Stimulated activated CD4-positive, alpha-beta T cell treated with anti-CD3 and anti-CD28 coated beads, Interleukin-1b, Interleukin-23, amount 100 ng/mL, for 4 hours (primary cell): Measurements from ENCODE around the gene CD48.

Source experiments
- DNase-seq, 2 donors: peaks; one replicate each; pipeline ENCODE4 v3.0.0-alpha.2; 2020; ENCODE audit warnings: low read depth in 2 of 2

CD48 gene, protein sequence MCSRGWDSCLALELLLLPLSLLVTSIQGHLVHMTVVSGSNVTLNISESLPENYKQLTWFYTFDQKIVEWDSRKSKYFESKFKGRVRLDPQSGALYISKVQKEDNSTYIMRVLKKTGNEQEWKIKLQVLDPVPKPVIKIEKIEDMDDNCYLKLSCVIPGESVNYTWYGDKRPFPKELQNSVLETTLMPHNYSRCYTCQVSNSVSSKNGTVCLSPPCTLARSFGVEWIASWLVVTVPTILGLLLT

GRCh38 chr1:160711602-160712311, at the start of gene CD48:
Gene CD48 (minus strand): TSS chr1:160711822. CDS start chr1:160711763, 59 bp downstream.
- DNase-seq: no peak

- no peak for DNase-seq
Observed at GRCh38 chr1:160761046-160761445, 49.4 kb upstream of the CD48 start.

DNA sequence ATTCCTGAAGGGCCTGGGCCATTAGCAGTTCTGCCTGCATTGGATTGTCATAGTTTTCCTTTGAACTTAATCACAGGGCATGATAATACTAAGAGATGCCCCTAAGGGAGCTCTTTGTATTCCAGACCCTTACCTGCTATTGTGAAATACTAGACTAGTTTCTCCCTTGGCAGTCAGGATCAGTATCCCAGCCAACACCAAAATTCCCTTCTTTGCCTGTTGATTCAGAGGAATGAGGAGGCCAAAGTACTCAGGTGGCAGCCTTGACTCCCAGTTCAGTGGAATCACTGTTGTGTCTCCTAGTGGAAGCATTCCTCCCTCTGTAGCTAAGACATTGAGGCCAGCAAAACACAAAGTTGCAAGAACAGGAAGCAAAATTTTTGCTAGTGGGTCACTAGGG, 48.1 kb upstream of the CD48 start:
- DNase-seq: no peak

GRCh38 chr1:160758521-160758920, 46.9 kb upstream of the CD48 start:
- DNase-seq: no peak

- no peak for DNase-seq
Observed at GRCh38 chr1:160756849-160757201, 45.2 kb upstream of the CD48 start.

GRCh38 chr1:160755911-160756848, 44.6 kb upstream of the CD48 start:
- no peak for DNase-seq

DNA sequence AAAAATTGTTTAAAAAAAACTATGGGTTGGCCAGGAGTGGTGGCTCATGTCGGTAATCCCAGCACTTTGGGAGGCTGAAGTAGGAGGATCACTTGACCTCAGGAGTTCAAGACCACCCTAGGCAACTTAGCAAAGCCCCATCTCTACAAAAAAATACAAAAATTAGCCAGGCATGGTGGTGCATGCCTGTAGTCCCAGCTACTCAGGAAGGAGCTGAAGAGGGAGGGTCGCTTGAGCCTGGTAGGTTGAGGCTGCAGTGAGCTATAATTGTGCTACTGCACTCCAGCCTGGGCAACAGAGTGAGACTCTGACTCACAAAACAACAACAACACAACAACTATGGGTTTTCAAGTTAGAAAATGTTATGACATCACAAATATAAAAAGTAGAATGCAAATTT, 43.8 kb upstream of the CD48 start:
- no peak for DNase-seq

DNA sequence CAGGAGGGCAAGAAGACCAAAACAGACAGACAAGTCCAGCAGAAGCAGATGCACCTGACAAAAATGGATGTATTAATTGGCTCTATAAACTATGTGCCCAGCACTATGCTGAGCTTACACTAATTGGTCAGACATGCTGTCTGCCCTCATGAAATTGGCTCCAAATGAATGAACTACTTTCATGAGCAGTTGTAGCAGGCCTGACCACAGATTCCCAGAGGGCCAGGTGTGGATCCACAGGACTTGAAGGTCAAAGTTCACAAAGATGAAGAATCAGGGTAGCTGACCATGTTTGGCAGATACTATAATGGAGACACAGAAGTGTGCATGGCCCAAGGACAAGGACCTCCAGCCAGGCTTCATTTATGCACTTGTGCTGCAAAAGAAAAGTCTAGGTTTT, 42.0 kb upstream of the CD48 start:
- no peak for DNase-seq

DNA sequence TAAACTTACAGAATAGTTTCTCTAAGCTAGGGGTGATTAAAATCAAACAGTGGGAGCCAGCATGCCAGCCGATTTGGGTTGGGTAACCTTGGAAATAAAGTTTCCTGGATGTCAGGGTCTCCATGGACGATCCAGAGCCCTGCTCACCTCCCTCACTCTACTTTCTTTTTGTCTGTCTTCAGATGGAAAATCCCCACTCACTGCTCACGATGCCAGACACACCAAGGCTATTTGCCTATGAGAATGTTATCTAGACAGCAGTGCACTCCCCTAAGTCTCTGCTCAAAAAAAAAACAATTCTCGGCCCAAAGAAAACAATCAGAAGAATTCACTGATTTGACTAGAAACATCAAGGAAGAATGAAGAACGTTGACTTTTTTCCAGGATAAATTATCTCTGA, 41.3 kb upstream of the CD48 start:
- no peak for DNase-seq

DNA sequence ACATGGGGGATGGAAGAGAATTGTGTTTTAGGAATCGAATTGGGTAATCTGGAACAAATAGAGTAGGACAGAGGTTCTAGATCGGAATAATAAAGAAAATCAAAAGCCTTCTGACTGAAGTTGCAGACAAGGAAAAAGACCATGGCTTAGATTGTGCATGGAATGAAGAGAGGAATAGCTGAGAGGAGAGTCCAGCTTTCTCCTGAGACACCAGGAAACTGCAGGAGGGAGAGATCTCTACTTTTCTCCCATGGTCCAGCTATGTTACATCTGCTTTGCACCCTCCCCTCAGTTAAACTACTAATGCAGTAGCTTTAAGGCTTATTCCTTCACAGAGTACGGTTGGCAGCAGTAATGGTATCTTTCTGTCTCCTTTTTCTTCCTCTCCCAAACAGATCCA, 40.8 kb upstream of the CD48 start:
- no peak for DNase-seq

- DNase-seq: no peak
Observed at GRCh38 chr1:160750608-160751007, 39.0 kb upstream of the CD48 start.

DNA sequence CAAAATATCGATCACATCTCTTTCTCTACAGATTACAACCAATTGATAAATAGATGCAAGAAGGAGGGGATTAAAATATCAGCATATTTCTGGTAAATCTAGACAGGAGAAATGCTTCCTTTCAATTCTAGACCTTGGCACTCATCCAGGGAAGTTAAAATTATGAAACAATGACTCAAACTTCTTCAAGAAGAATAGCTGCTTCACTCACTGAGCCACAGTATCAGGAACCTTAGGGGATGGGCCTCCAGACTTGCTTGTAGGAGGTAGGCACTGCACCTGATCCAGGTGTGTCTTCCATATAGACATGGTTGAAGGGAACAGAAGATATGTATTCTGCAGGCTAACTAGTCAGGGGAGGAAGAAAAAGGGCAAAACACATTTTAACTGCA, 37.3 kb upstream of the CD48 start:
- DNase-seq: no peak

GRCh38 chr1:160748181-160748877, 36.7 kb upstream of the CD48 start:
- DNase-seq: no peak

- DNase-seq: no peak
Observed at GRCh38 chr1:160747717-160748116, 36.1 kb upstream of the CD48 start.

DNA sequence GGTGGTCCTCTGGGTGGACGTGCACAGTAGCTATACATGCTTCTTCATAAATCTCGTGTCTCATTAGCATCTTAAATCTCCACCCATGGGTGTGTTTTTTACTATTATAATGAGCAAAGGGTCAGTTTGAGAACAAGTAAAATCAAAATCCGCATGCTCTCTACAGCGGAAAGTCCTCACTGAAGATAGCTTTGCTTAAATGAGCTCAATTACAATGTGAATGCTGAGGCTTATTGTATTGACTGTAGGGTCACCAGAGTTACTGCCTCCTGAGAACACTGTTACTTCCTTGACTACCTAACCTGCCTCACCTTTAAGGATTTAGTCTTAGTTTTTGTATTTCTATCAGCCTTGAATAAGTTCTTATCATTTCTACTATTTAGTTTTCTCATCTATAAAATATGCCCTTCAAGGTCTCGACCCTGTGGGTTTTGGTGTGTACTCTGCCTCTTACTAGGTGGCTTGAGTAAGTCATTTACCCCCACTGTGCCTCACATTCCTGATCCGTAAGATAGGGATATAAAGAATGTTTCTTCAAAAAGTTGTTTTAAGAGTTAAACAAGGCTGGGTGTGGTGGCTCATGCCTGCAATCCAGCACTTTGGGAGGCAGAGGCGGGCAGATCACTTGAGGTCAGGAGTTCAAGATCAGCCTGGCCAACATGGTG, 35.3 kb upstream of the CD48 start:
- no peak for DNase-seq

GRCh38 chr1:160745551-160745950, 33.9 kb upstream of the CD48 start:
- no peak for DNase-seq

- DNase-seq: no peak
Observed at GRCh38 chr1:160744852-160745520, 33.4 kb upstream of the CD48 start.

GRCh38 chr1:160744199-160744851, 32.7 kb upstream of the CD48 start:
- DNase-seq: no peak

GRCh38 chr1:160743266-160743665, 31.6 kb upstream of the CD48 start:
- no peak for DNase-seq

DNA sequence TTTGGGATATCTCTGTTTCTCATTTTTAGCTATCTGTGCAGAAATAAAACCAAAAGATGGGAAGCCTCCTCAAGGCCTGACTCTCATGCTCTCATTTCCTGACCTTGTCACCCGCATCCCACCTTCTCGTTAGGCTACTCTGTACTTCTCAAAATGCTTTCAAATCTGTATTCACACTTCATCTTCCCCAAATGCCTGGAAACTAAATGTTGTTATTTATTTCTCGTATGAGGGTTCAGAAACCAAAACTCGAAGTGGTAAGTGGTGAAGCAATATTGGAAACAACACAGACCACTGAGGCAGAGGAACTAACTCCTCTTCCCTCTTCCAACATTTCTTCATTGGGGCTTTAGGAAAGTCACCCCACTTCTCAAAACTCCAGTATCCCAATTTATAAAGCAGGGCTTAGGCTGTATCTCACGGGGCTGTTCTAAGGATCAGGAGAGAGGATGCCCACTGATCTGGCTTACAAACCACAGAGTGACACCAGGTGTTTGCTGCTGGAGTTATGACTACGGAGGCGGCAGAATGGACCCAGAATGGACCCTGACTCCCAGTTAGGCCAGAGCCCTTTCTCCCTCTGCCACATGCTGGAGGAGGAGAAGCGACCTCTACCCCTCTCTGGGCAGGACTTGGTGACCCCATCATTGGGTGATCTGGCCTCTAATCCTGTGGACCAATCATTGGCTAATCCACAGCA, 31.0 kb upstream of the CD48 start:
- no peak for DNase-seq
